ENCODE data around the gene PCNX3. TPM values are rescaled to one million over a fixed set of nuclear protein-coding genes. Genes with fewer than 3 reads are reported as not detected.

Gene PCNX3
- polyA plus RNA-seq, 1 experiment, result 9.7 TPM

- H3K27ac ChIP-seq (ENCODE audit: low read depth, low read length), result no peak overlapping the region
- POLR2A ChIA-PET, result interaction anchor here (0.8 to 1.3 kb wide), 5 partner anchors 8 to 67 kb away, joined by 3 to 6 read pairs (median 3); partner anchors contain the start of genes EHBP1L1, PCNX3 and RELA
- peak overlapping the region; percentile 32; the same call in 1 of the 2 replicates for H3K4me3 ChIP-seq (ENCODE audit: low read depth, low read length)
- no peaks in the 10 kb centered on the region; the same call in 1 of the 2 replicates for H3K9me3 ChIP-seq (ENCODE audit: control insufficient read depth, insufficient read depth, low read length)
- H3K27me3 ChIP-seq (ENCODE audit: control insufficient read depth, insufficient read depth, low read length), result no peaks in the 10 kb centered on the region
- no peak for TF ChIP-seq CTCF (IDR thresholded peaks at IDR 0.05; ENCODE audit: low read depth, low read length)
- CTCF ChIA-PET, result interaction anchor here (1.3 kb wide), 1 partner anchor 35 kb away, joined by 4 read pairs; the partner anchor contains the start of gene FAM89B
- DNase-seq (ENCODE audit: low read depth, low spot score), result no peak
Observed at GRCh38 chr11:65607614-65608426, 7.8 kb upstream of the PCNX3 start.

- CTCF ChIA-PET, result interaction anchor here (1.2 kb wide), 1 partner anchor 15 kb away, joined by 6 read pairs; no protein-coding TSS in a partner anchor
- TF ChIP-seq CTCF (IDR thresholded peaks at IDR 0.05; ENCODE audit: low read depth, low read length), result no peak
- no peaks in the 10 kb centered on the region for H3K27me3 ChIP-seq (ENCODE audit: control insufficient read depth, insufficient read depth, low read length)
- no peak overlapping the region for H3K27ac ChIP-seq (ENCODE audit: low read depth, low read length)
- DNase-seq (ENCODE audit: low read depth, low spot score), result no peak
- POLR2A ChIA-PET, result no interaction called here
- no peaks in the 10 kb centered on the region; the same call in 1 of the 2 replicates for H3K9me3 ChIP-seq (ENCODE audit: control insufficient read depth, insufficient read depth, low read length)
- no peak overlapping the region for H3K4me3 ChIP-seq (ENCODE audit: low read depth, low read length)
Observed at GRCh38 chr11:65609229-65609628, 6.3 kb upstream of the PCNX3 start.

- DNase-seq (ENCODE audit: low read depth, low spot score), result no peak
- CTCF ChIA-PET, result interaction anchor here (1.2 kb wide), 1 partner anchor 16 kb away, joined by 6 read pairs; no protein-coding TSS in a partner anchor
- no peak for TF ChIP-seq CTCF (IDR thresholded peaks at IDR 0.05; ENCODE audit: low read depth, low read length)
- H3K4me3 ChIP-seq (ENCODE audit: low read depth, low read length), result no peak overlapping the region
- no peaks in the 10 kb centered on the region for H3K27me3 ChIP-seq (ENCODE audit: control insufficient read depth, insufficient read depth, low read length)
- POLR2A ChIA-PET, result no interaction called here
- no peaks in the 10 kb centered on the region; the same call in 1 of the 2 replicates for H3K9me3 ChIP-seq (ENCODE audit: control insufficient read depth, insufficient read depth, low read length)
- H3K27ac ChIP-seq (ENCODE audit: low read depth, low read length), result no peak overlapping the region
Observed at GRCh38 chr11:65609665-65610064, 5.9 kb upstream of the PCNX3 start.

- no peak for DNase-seq (ENCODE audit: low read depth, low spot score)
- ChIA-PET CTCF (no interaction called here), POLR2A (no interaction called here)
- no peaks in the 10 kb centered on the region; the same call in 1 of the 2 replicates for H3K9me3 ChIP-seq (ENCODE audit: control insufficient read depth, insufficient read depth, low read length)
- peak overlapping the region; percentile 7; the same call in 1 of the 2 replicates for H3K4me3 ChIP-seq (ENCODE audit: low read depth, low read length)
- no peak for TF ChIP-seq CTCF (IDR thresholded peaks at IDR 0.05; ENCODE audit: low read depth, low read length)
- H3K27me3 ChIP-seq (ENCODE audit: control insufficient read depth, insufficient read depth, low read length), result no peaks in the 10 kb centered on the region
- no peak overlapping the region for H3K27ac ChIP-seq (ENCODE audit: low read depth, low read length)
Observed at GRCh38 chr11:65610404-65610803, 5.2 kb upstream of the PCNX3 start.

Data from AG04450 (cell line).